Keratinocyte (primary cell): ENCODE results near the gene ZBTB11. TPM values are rescaled to one million over a fixed set of nuclear protein-coding genes. Genes with fewer than 3 reads are reported as not detected.
"Not testable (repeated sequence)": the region's sequence is repeated elsewhere in the genome, so short reads cannot be mapped to it uniquely, and the experiment has no call there.

Source experiments
- DNase-seq: peaks from one replicate; pipeline ENCODE4 v3.0.0-alpha.2; 2011; ENCODE audit warnings: low read depth, missing footprints, low spot score
- FAIRE-seq: peaks from 2 replicates; lab custom pipeline; 2011; peaks lifted over from hg19 to GRCh38; lab: Jason Lieb, UNC
- H2AFZ ChIP-seq: 2 replicates; pipeline ENCODE4 v1.6.0; 2012; ENCODE audit warnings: low read length, control low read depth, inconsistent platforms; ENCODE audit not compliant: control insufficient read depth
- H3K27ac ChIP-seq: 2 replicates; pipeline ENCODE4 v1.5.1; 2011; ENCODE audit warnings: low read length; ENCODE audit not compliant: control insufficient read depth, insufficient read depth
- H3K27me3 ChIP-seq: 3 replicates; pipeline ENCODE4 v1.6.0; 2011; ENCODE audit warnings: low read length; ENCODE audit not compliant: control insufficient read depth, insufficient read depth; ENCODE audit errors: extremely low read depth
- H3K36me3 ChIP-seq, 2 experiments: 2 replicates in 1 of 2; 3 replicates in 1 of 2; pipeline ENCODE4 v1.5.1; 2011; ENCODE audit warnings: low read length in 2 of 2, mild to moderate bottlenecking in 1 of 2; ENCODE audit not compliant: control insufficient read depth in 2 of 2, insufficient read depth in 2 of 2; ENCODE audit errors: extremely low read depth in 1 of 2
- H3K4me1 ChIP-seq: 3 replicates; pipeline ENCODE4 v1.5.1; 2011; ENCODE audit warnings: low read length; ENCODE audit not compliant: control insufficient read depth, insufficient read depth; ENCODE audit errors: extremely low read depth
- H3K4me2 ChIP-seq: 3 replicates; pipeline ENCODE4 v1.6.0; 2011; ENCODE audit warnings: low read depth, low read length; ENCODE audit not compliant: control insufficient read depth, insufficient read depth; ENCODE audit errors: extremely low read depth
- H3K4me3 ChIP-seq, 3 experiments: fragments of 200-600 bp in 1 of 3; sonication (generic) in 1 of 3; 2 replicates in 2 of 3; 3 replicates in 1 of 3; pipeline ENCODE4 v1.5.1; 2011 to 2016; ENCODE audit warnings: low read length in 3 of 3, mild to moderate bottlenecking in 3 of 3, control low read depth in 2 of 3, inconsistent platforms in 1 of 3, low read depth in 1 of 3, mixed read lengths in 1 of 3, mixed run types in 1 of 3, moderate library complexity in 1 of 3; ENCODE audit not compliant: control insufficient read depth in 2 of 3, insufficient read depth in 2 of 3; ENCODE audit errors: extremely low read depth in 1 of 3
- H3K79me2 ChIP-seq: 2 replicates; pipeline ENCODE4 v1.6.0; 2012; ENCODE audit warnings: low read length; ENCODE audit not compliant: control insufficient read depth, insufficient read depth
- H3K9ac ChIP-seq: 3 replicates; pipeline ENCODE4 v1.6.0; 2011; ENCODE audit warnings: low read length; ENCODE audit not compliant: control insufficient read depth, insufficient read depth; ENCODE audit errors: extremely low read depth
- H3K9me1 ChIP-seq: 3 replicates; pipeline ENCODE4 v1.6.0; 2011; ENCODE audit warnings: low read length; ENCODE audit not compliant: control insufficient read depth, insufficient read depth; ENCODE audit errors: extremely low read depth
- H3K9me3 ChIP-seq: 2 replicates; pipeline ENCODE4 v1.5.1; 2012; ENCODE audit warnings: low read depth, low read length; ENCODE audit not compliant: control insufficient read depth
- H4K20me1 ChIP-seq: 3 replicates; pipeline ENCODE4 v1.6.0; 2011; ENCODE audit warnings: low read length; ENCODE audit not compliant: control insufficient read depth, insufficient read depth; ENCODE audit errors: extremely low read depth
- CTCF ChIP-seq, 3 experiments: IDR thresholded peaks in 1 of 3; conservative IDR thresholded peaks in 1 of 3; optimal IDR thresholded peaks in 1 of 3; 2 replicates in 2 of 3; 3 replicates in 1 of 3; pipeline versions ENCODE3 to v1.5.1; 2011; ENCODE audit warnings: low read length in 3 of 3, mild to moderate bottlenecking in 3 of 3, moderate library complexity in 2 of 3, control low read depth in 1 of 3, inconsistent platforms in 1 of 3; ENCODE audit not compliant: insufficient read depth in 2 of 3; ENCODE audit errors: extremely low read depth in 1 of 3
- EZH2 ChIP-seq: IDR thresholded peaks from one replicate; pipeline ENCODE4 v1.6.1; 2012; ENCODE audit warnings: inconsistent platforms, mild to moderate bottlenecking, low read length, moderate library complexity
- dilution Hi-C: fragments of 300-500 bp; cut with MboI; formaldehyde crosslinking; loops from one replicate; pipeline ENCODE4 v1.7.0; 2020; ENCODE audit warnings: low sequenced_read_pairs; ENCODE audit not compliant: extremely low pct_ligation_motif_present
- polyA plus RNA-seq, 5 experiments: library from polyadenylated mRNA; depleted of rRNA in 3 of 5; stranded (reverse) in 3 of 5; stranded (forward) in 1 of 5; unstranded in 1 of 5; fragments of >200 nt; gene quantifications; 1 replicate in 1 of 5; 2 replicates in 3 of 5; 3 replicates in 1 of 5; pipeline versions ENCODE4 v1.2.1 to v1.2.3, GENCODE V29; 2011 to 2012; ENCODE audit warnings: missing spikeins in 2 of 5, low read depth in 1 of 5, low replicate concordance in 1 of 5

Gene ZBTB11
- polyA plus RNA-seq, 1 donor (not counting 4 experiments of a cell fraction or from before 2014, with no cell fraction given), result 19.7 TPM

GRCh38 chr3:101695779-101696372 lies 18.9 kb upstream of the ZBTB11 start:
- H3K4me3 ChIP-seq, result no peak overlapping the region
- no peak for TF ChIP-seq EZH2
- peak; percentile 20 to 62 (median 57) for TF ChIP-seq CTCF (optimal IDR thresholded peaks at IDR 0.05 in 1 of 3, IDR thresholded peaks at IDR 0.05 in 1 of 3, conservative IDR thresholded peaks at IDR 0.05 in 1 of 3; ENCODE audit: extremely low read depth in 1 of 3, insufficient read depth in 2 of 3, low read length in 3 of 3)
- H3K9ac ChIP-seq, result no peak overlapping the region
- H3K36me3 ChIP-seq, result no peaks in the 10 kb centered on the region
- dilution Hi-C loops, result no loop called here
- H3K27me3 ChIP-seq, result no peaks in the 10 kb centered on the region
- no peaks in the 10 kb centered on the region for H3K4me1 ChIP-seq
- H3K79me2 ChIP-seq, result no peaks in the 10 kb centered on the region
- H3K9me3 ChIP-seq, result no peaks in the 10 kb centered on the region
- H3K9me1 ChIP-seq, result no peaks in the 10 kb centered on the region
- H3K27ac ChIP-seq, result no peak overlapping the region
- no peaks in the 10 kb centered on the region for H4K20me1 ChIP-seq
- no peak overlapping the region for H2AFZ ChIP-seq
- no peak for DNase-seq
- H3K4me2 ChIP-seq, result no peak overlapping the region
- no peak for FAIRE-seq

GRCh38 chr3:101694836-101695235 lies 17.9 kb upstream of the ZBTB11 start:
- dilution Hi-C loops, H3K4me3 ChIP-seq, H3K36me3 ChIP-seq, H3K9me3 ChIP-seq, H3K27ac ChIP-seq, H3K4me2 ChIP-seq, H3K9me1 ChIP-seq, H2AFZ ChIP-seq, H3K27me3 ChIP-seq, H3K4me1 ChIP-seq, H4K20me1 ChIP-seq, H3K9ac ChIP-seq, FAIRE-seq, DNase-seq, H3K79me2 ChIP-seq: not testable (repeated sequence)

GRCh38 chr3:101693540-101693939 lies 16.6 kb upstream of the ZBTB11 start:
- H3K4me1 ChIP-seq, DNase-seq, H3K27ac ChIP-seq, H3K79me2 ChIP-seq, H3K4me3 ChIP-seq, H3K9me1 ChIP-seq, H4K20me1 ChIP-seq, H3K27me3 ChIP-seq, H3K4me2 ChIP-seq, H3K36me3 ChIP-seq, FAIRE-seq, H3K9ac ChIP-seq, H2AFZ ChIP-seq, dilution Hi-C loops, H3K9me3 ChIP-seq: not testable (repeated sequence)
- TF ChIP-seq CTCF (optimal IDR thresholded peaks at IDR 0.05 in 1 of 3, IDR thresholded peaks at IDR 0.05 in 1 of 3, conservative IDR thresholded peaks at IDR 0.05 in 1 of 3; ENCODE audit: extremely low read depth in 1 of 3, insufficient read depth in 2 of 3, low read length in 3 of 3), result peak; percentile 40 to 64 (median 52)
